Ovary (tissue), 9 donors: ENCODE data around the gene SETD1A. TPM values are rescaled to one million over a fixed set of nuclear protein-coding genes. Genes with fewer than 3 reads are reported as not detected.

Experiments used
- DNase-seq, 5 donors: peaks; one replicate each; pipeline ENCODE4 v3.0.0-alpha.2; 2019 to 2020
- H3K27ac ChIP-seq, 2 donors: fragments of 200-600 bp; one replicate each; pipeline versions ENCODE4 v1.5.1 to v1.8.0; 2019 to 2022
- H3K27me3 ChIP-seq: fragments of 200-600 bp; one replicate; pipeline ENCODE4 v1.8.0; 2022
- H3K36me3 ChIP-seq: fragments of 200-600 bp; sonication (generic); one replicate; pipeline ENCODE4 v1.5.1; 2019
- H3K4me1 ChIP-seq: one replicate; pipeline ENCODE4 v1.8.1; 2013; ENCODE audit warnings: mild to moderate bottlenecking, moderate library complexity; ENCODE audit not compliant: insufficient read depth
- H3K4me3 ChIP-seq: fragments of 200-600 bp; sonication (generic); one replicate; pipeline ENCODE4 v1.5.1; 2017
- H3K9me3 ChIP-seq, 2 donors: fragments of 200-600 bp in 1 of 2; sonication (generic) in 1 of 2; one replicate each; pipeline versions ENCODE4 v1.5.1 to v1.8.1; 2013 to 2019; ENCODE audit warnings: mild to moderate bottlenecking in 1 of 2, moderate library complexity in 1 of 2
- EP300 ChIP-seq: sonication (generic); formaldehyde crosslinking; IDR thresholded peaks from one replicate; pipeline ENCODE4 v1.6.1; 2017; ENCODE audit warnings: antibody characterized with exemption
- POLR2A ChIP-seq: fragments of 450-650 bp; IDR thresholded peaks from one replicate; pipeline ENCODE4 v1.6.1; 2017; ENCODE audit warnings: antibody characterized with exemption, mild to moderate bottlenecking, moderate library complexity
- WGBS, 3 donors: extraction: QIAGEN DNeasy Blood & Tissue Kit in 1 of 3; methylation state at CpG; one replicate each; pipeline versions ENCODE4 v1.1.5 to v1.1.7; 2013 to 2017; 5-methylcytosine and 5-hydroxymethylcytosine counted together
- intact Hi-C, 4 donors: fragments of 100-400 bp; cut with DNase I; formaldehyde crosslinking; loops; one replicate each; pipeline versions ENCODE4 v1.11.0 to v1.15.1; 2022 to 2023
- polyA plus RNA-seq, 2 donors: library from polyadenylated mRNA; stranded (reverse); fragments of 200-250 nt in 1 of 2; fragments of 350-450 nt in 1 of 2; fragmentation: Illumina TruSeq in 1 of 2; extraction: RNeasy Lipid Tissue Mini Kit (QIAGEN cat#74804) in 1 of 2; gene quantifications; one replicate each; pipeline ENCODE4 v1.2.3, GENCODE V29; 2013 to 2014
- total RNA-seq, 7 donors: library from RNA; depleted of rRNA in 2 of 7; stranded (reverse); fragments of >200 nt in 2 of 7; fragmentation: NEBNext Ultra II Directional in 3 of 7; extraction: Animal tissue kit (Norgen Biotek cat#: 25700) in 3 of 7; gene quantifications; one replicate each; pipeline versions ENCODE4 v1.1.0 to v1.2.4, GENCODE V29; 2016 to 2023
- TF ChIP-seq, protein P1 (sequence below), 3 donors: fragments of 450-650 bp in 2 of 3; fragments of 200-600 bp in 1 of 3; IDR thresholded peaks; one replicate each; pipeline versions ENCODE4 v1.5.1 to v1.8.0; 2016 to 2022; ENCODE audit warnings: antibody characterized with exemption in 3 of 3, mild to moderate bottlenecking in 1 of 3
- donor health status: DM: no; HTN: no; CAD: no; lungs with moderate emphysema.
- donor health status: DM: no; HTN: no; CAD: no.
- donor health status: Bipolar disorder and iron deficiency.
- donor health status: DM: yes; HTN: yes; CAD: no.
- donor health status: DM: no; HTN: no; CAD: no.
- donor health status: DM: yes; HTN: yes; CAD: no.

The SETD1A gene
- total and polyA plus RNA-seq, 9 donors: 5.0 to 31.8 (median 24.7) TPM

DNA sequence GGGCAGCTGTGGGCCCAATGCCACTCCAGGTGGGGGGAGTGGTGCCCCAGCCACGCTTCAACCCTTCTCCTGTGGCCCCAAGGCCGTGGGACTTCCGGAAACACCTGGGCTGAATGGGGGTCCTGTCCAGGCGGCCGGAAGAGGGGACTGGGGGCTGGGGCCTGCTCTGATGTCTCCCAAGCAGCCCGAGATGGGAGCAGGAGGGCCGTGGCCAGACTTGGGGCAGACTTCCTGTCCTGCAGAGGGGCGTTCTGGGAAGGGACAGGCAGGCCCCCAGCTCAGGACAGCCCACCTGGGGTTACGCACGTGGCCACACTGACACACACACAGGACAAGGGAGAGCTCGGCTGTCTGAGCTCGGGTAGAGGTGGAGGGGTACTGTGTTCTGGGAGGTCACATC is 32.6 kb downstream of the SETD1A start:
- no peaks in the 10 kb centered on the region for H3K9me3 ChIP-seq
- TF ChIP-seq, protein P1, sequence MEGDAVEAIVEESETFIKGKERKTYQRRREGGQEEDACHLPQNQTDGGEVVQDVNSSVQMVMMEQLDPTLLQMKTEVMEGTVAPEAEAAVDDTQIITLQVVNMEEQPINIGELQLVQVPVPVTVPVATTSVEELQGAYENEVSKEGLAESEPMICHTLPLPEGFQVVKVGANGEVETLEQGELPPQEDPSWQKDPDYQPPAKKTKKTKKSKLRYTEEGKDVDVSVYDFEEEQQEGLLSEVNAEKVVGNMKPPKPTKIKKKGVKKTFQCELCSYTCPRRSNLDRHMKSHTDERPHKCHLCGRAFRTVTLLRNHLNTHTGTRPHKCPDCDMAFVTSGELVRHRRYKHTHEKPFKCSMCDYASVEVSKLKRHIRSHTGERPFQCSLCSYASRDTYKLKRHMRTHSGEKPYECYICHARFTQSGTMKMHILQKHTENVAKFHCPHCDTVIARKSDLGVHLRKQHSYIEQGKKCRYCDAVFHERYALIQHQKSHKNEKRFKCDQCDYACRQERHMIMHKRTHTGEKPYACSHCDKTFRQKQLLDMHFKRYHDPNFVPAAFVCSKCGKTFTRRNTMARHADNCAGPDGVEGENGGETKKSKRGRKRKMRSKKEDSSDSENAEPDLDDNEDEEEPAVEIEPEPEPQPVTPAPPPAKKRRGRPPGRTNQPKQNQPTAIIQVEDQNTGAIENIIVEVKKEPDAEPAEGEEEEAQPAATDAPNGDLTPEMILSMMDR (IDR thresholded peaks at IDR 0.05): no peak
- TF ChIP-seq EP300 (no peak), POLR2A (no peak)

GRCh38 chr16:30991052-30991451 is 33.5 kb downstream of the SETD1A start:
- intact Hi-C loops: loop anchor here in 1 of 4 donors (5.0 to 10.0 kb wide), 2 partner anchors 36 to 194 kb away; partner anchors contain the start of gene FUS
- Histone ChIP-seq H3K36me3 (no peaks in the 10 kb centered on the region), H3K27me3 (no peaks in the 10 kb centered on the region), H3K4me3 (no peak overlapping the region), H3K9me3 (no peaks in the 10 kb centered on the region), H3K4me1 (peaks cover 2% of the 10 kb centered on the region), H3K27ac (no peak overlapping the region)
- TF ChIP-seq EP300: no peak
- WGBS, 3 donors: 71 to 82% (median 80%) methylated on average over 8 of the region's 8 CpGs
- DNase-seq: no peak

More for the DNA sequence above, 32.6 kb downstream of the SETD1A start:
- Histone ChIP-seq H3K4me1 (peaks cover 8% of the 10 kb centered on the region), H3K27ac (no peak overlapping the region), H3K4me3 (no peak overlapping the region), H3K27me3 (no peaks in the 10 kb centered on the region), H3K36me3 (no peaks in the 10 kb centered on the region)
- intact Hi-C loops: loop anchor here in 1 of 4 donors (5.0 to 10.0 kb wide), 2 partner anchors 37 to 195 kb away; partner anchors contain the start of gene FUS
- 63 to 77% (median 75%) methylated on average over 11 to 12 of the region's 12 CpGs for WGBS, 3 donors
- DNase-seq: no peak

- Histone ChIP-seq H3K36me3 (no peaks in the 10 kb centered on the region), H3K27me3 (no peaks in the 10 kb centered on the region), H3K9me3 (no peaks in the 10 kb centered on the region), H3K27ac (no peak overlapping the region), H3K4me1 (peaks cover 2% of the 10 kb centered on the region), H3K4me3 (no peak overlapping the region)
- 79 to 85% (median 84%) methylated on average over 21 of the region's 21 CpGs for WGBS, 3 donors
- TF ChIP-seq, protein P1 (IDR thresholded peaks at IDR 0.05): no peak
- TF ChIP-seq EP300 (no peak), POLR2A (no peak)
- no peak for DNase-seq
- intact Hi-C loops: loop anchor here in 1 of 4 donors (5.0 to 10.0 kb wide), 2 partner anchors 35 to 192 kb away; partner anchors contain the start of gene FUS
Measured at GRCh38 chr16:30992276-30992780, 34.8 kb downstream of the SETD1A start.

- H3K4me1 ChIP-seq: peaks cover 10% of the 10 kb centered on the region
- no peak for DNase-seq
- no peaks in the 10 kb centered on the region for H3K27me3 ChIP-seq
- WGBS, 3 donors: 79 to 84% (median 81%) methylated on average over 29 of the region's 29 CpGs
- no peak overlapping the region for H3K27ac ChIP-seq
- H3K9me3 ChIP-seq: no peaks in the 10 kb centered on the region
- no peak overlapping the region for H3K4me3 ChIP-seq
- no peaks in the 10 kb centered on the region for H3K36me3 ChIP-seq
- intact Hi-C loops: loop anchor here in 1 of 4 donors (5.0 to 10.0 kb wide), 2 partner anchors 34 to 192 kb away; partner anchors contain the start of gene FUS
- TF ChIP-seq, protein P1 (IDR thresholded peaks at IDR 0.05): no peak
- TF ChIP-seq EP300 (no peak), POLR2A (no peak)
Measured at GRCh38 chr16:30992931-30993816, 35.6 kb downstream of the SETD1A start.
